HepG2 (cell line): ENCODE results near the gene AUNIP. TPM values are rescaled to one million over a fixed set of nuclear protein-coding genes. Genes with fewer than 3 reads are reported as not detected.
A peak's percentile ranks its signal among the peaks of the same experiment; 100 is the strongest.

Source experiments
- ATAD3A ChIP-seq: sonication (generic); formaldehyde crosslinking; IDR thresholded peaks from 2 replicates; pipeline ENCODE4 v1.4.0; 2020; ENCODE audit warnings: missing genetic modification reagents
- BATF2 ChIP-seq: sonication (generic); formaldehyde crosslinking; IDR thresholded peaks from 2 replicates; pipeline ENCODE4 v1.8.0; 2022; ENCODE audit warnings: mild to moderate bottlenecking, missing genetic modification reagents, moderate library complexity
- E2F5 ChIP-seq: sonication (generic); formaldehyde crosslinking; conservative IDR thresholded peaks from 2 replicates; pipeline ENCODE4 v1.4.0; 2020; ENCODE audit warnings: missing genetic modification reagents
- GMEB2 ChIP-seq: IDR thresholded peaks from 2 replicates; pipeline ENCODE4 v1.6.1; 2016; ENCODE audit warnings: missing biosample characterization, missing genetic modification reagents, low read depth
- IRF1 ChIP-seq: sonication (generic); formaldehyde crosslinking; IDR thresholded peaks from 2 replicates; pipeline ENCODE4 v1.4.0; 2020; ENCODE audit warnings: low read depth, mild to moderate bottlenecking, missing genetic modification reagents
- KLF15 ChIP-seq: sonication (generic); formaldehyde crosslinking; IDR thresholded peaks from 2 replicates; pipeline ENCODE4 v1.8.1; 2023; ENCODE audit warnings: borderline replicate concordance, mild to moderate bottlenecking, inconsistent platforms, missing genetic modification reagents, mixed read lengths
- MBD4 ChIP-seq: IDR thresholded peaks from 2 replicates; pipeline ENCODE4 v1.6.1; 2012; ENCODE audit warnings: low read length, inconsistent platforms, borderline replicate concordance
- PCBP2 ChIP-seq: fragments of 200-400 bp; formaldehyde crosslinking; optimal IDR thresholded peaks from 2 replicates; pipeline ENCODE3; 2018; ENCODE audit warnings: low read length, low read depth; ENCODE audit not compliant: poor library complexity, severe bottlenecking
- SATB2 ChIP-seq: sonication (generic); formaldehyde crosslinking; IDR thresholded peaks from 2 replicates; pipeline ENCODE4 v1.5.0; 2020; ENCODE audit warnings: missing genetic modification reagents
- SMAD1 ChIP-seq: sonication (generic); formaldehyde crosslinking; IDR thresholded peaks from 2 replicates; pipeline ENCODE4 v1.4.0; 2020; ENCODE audit warnings: missing genetic modification reagents, low read depth, mild to moderate bottlenecking, borderline replicate concordance
- ZIK1 ChIP-seq: sonication (generic); formaldehyde crosslinking; IDR thresholded peaks from 2 replicates; pipeline ENCODE4 v1.5.0; 2020; ENCODE audit warnings: mild to moderate bottlenecking, low read depth, missing genetic modification reagents, borderline replicate concordance
- ZNF407 ChIP-seq: sonication (generic); formaldehyde crosslinking; IDR thresholded peaks from one replicate; pipeline ENCODE4 v1.5.1; 2020; ENCODE audit warnings: mild to moderate bottlenecking, missing genetic modification reagents; ENCODE audit errors: not compliant biosample characterization
- ZNF556 ChIP-seq: sonication (generic); formaldehyde crosslinking; IDR thresholded peaks from 2 replicates; pipeline ENCODE4 v1.4.0; 2020; ENCODE audit warnings: mild to moderate bottlenecking, missing genetic modification reagents, borderline replicate concordance
- ZNF605 ChIP-seq: sonication (generic); formaldehyde crosslinking; IDR thresholded peaks from 2 replicates; pipeline ENCODE4 v1.8.0; 2022; ENCODE audit warnings: mild to moderate bottlenecking, missing genetic modification reagents
- ZNF878 ChIP-seq: sonication (generic); formaldehyde crosslinking; IDR thresholded peaks from 2 replicates; pipeline ENCODE4 v1.8.1; 2023; ENCODE audit warnings: mild to moderate bottlenecking, missing genetic modification reagents, moderate library complexity
- polyA plus RNA-seq, 8 experiments: library from polyadenylated mRNA; depleted of rRNA in 3 of 8; stranded (reverse) in 7 of 8; unstranded in 1 of 8; fragments of >200 nt; fragmentation: Illumina TruSeq in 4 of 8; extraction: Trizol in 4 of 8; gene quantifications; 2 replicates each; pipeline versions ENCODE4 v1.2.1 to v1.2.3, GENCODE V29; 2011 to 2016; ENCODE audit warnings: low read depth in 4 of 8, missing spikeins in 1 of 8, mixed read lengths in 1 of 8; ENCODE audit not compliant: insufficient read depth in 1 of 8
- total RNA-seq, 5 experiments: library from RNA; depleted of rRNA; stranded (reverse); fragments of >200 nt; fragmentation: Illumina TruSeq; extraction: Trizol; gene quantifications; 2 replicates each; pipeline ENCODE4 v1.2.3, GENCODE V29; 2016; ENCODE audit warnings: low read depth in 1 of 5

Gene AUNIP
- total and polyA plus RNA-seq, 2 of the 13 experiments (the other 11 are each of a cell fraction or from before 2014, with no cell fraction given) = 3.8 to 12.3 TPM

GRCh38 chr1:25875154-25875855 is 16.0 kb upstream of the AUNIP start, which contains the start of gene PAQR7 (continued):
- TF ChIP-seq MBD4 (no peak), BATF2 (CRISPR knock-in tag) (peak; percentile 89; the same call in 1 of the 2 replicates), ZIK1 (peak; percentile 93), ATAD3A (CRISPR knock-in tag) (no peak; the same call in 1 of the 2 replicates), ZNF878 (CRISPR knock-in tag) (peak; percentile 93), ZNF407 (peak; percentile 86), KLF15 (CRISPR knock-in tag) (0 out of 2 replicates have a peak, but pooled peaks have one; percentile 73), ZNF605 (CRISPR knock-in tag) (peak; percentile 87), ZNF556 (CRISPR knock-in tag) (no peak), SMAD1 (no peak), GMEB2 (CRISPR knock-in tag) (no peak), IRF1 (peak; percentile 73; the same call in 1 of the 2 replicates), E2F5 (CRISPR knock-in tag) (peak; percentile 72; the same call in 1 of the 2 replicates), SATB2 (CRISPR knock-in tag) (peak; percentile 94), PCBP2 (no peak)
